HEK293 (cell line): ENCODE data around the gene CLVS2.

Experiments
- CTCF ChIA-PET: fragments of 350-600 bp; formaldehyde crosslinking; extraction: SDS; loops from one replicate; lab custom pipeline; 2021; ENCODE audit warnings: antibody characterized with exemption; lab: Yijun Ruan, JAX
- POLR2A ChIA-PET: fragments of 300-600 bp; formaldehyde crosslinking; extraction: SDS; loops from one replicate; lab custom pipeline; 2020; ENCODE audit warnings: antibody characterized with exemption, inconsistent platforms; lab: Yijun Ruan, JAX
- H3K27ac ChIP-seq: fragments of 200-500 bp; sonication (Bioruptor generic); 2 replicates; pipeline ENCODE4 v1.5.1; 2014; ENCODE audit warnings: low read depth, low read length, control low read depth, inconsistent platforms; ENCODE audit errors: extremely low read depth
- H3K36me3 ChIP-seq, 2 experiments: fragments of 200-500 bp in 1 of 2; sonication (Bioruptor generic) in 1 of 2; 1 replicate in 1 of 2; 2 replicates in 1 of 2; pipeline ENCODE4 v1.5.1; 2014 to 2017; ENCODE audit warnings: inconsistent platforms in 2 of 2, low read length in 2 of 2; ENCODE audit not compliant: control insufficient read depth in 2 of 2, insufficient read depth in 1 of 2
- H3K4me1 ChIP-seq: fragments of 200-500 bp; sonication (Bioruptor generic); 2 replicates; pipeline ENCODE4 v1.5.1; 2014; ENCODE audit warnings: mild to moderate bottlenecking, low read length, inconsistent platforms; ENCODE audit not compliant: control insufficient read depth, insufficient read depth
- H3K4me3 ChIP-seq: 2 replicates; pipeline ENCODE4 v1.5.1; 2011; ENCODE audit warnings: low read depth, mild to moderate bottlenecking, control low read depth, low read length, moderate library complexity
- H3K9me3 ChIP-seq: fragments of 200-500 bp; sonication (Bioruptor generic); 2 replicates; pipeline ENCODE4 v1.5.1; 2014; ENCODE audit warnings: low read depth, low read length, inconsistent platforms; ENCODE audit not compliant: control insufficient read depth, insufficient read depth
- HOXC10 ChIP-seq: sonication (generic); formaldehyde crosslinking; IDR thresholded peaks from 2 replicates; pipeline ENCODE4 v1.8.1; 2023; ENCODE audit warnings: mild to moderate bottlenecking, missing genetic modification reagents
- KLF16 ChIP-seq: fragments of 450-650 bp; formaldehyde crosslinking; IDR thresholded peaks from 2 replicates; pipeline ENCODE4 v1.5.1; 2017; ENCODE audit warnings: missing biosample characterization, missing genetic modification characterization
- OSR2 ChIP-seq: fragments of 450-650 bp; formaldehyde crosslinking; IDR thresholded peaks from 2 replicates; pipeline ENCODE4 v1.5.1; 2016; ENCODE audit warnings: missing biosample characterization, missing genetic modification characterization
- PBX3 ChIP-seq: sonication (generic); formaldehyde crosslinking; IDR thresholded peaks from 2 replicates; pipeline ENCODE4 v1.8.1; 2022; ENCODE audit warnings: mild to moderate bottlenecking, moderate library complexity, missing genetic modification reagents
- PRDM6 ChIP-seq: fragments of 450-650 bp; formaldehyde crosslinking; IDR thresholded peaks from 2 replicates; pipeline ENCODE4 v1.5.1; 2017; ENCODE audit warnings: missing biosample characterization, missing genetic modification characterization
- RBAK ChIP-seq: fragments of 450-650 bp; formaldehyde crosslinking; IDR thresholded peaks from 2 replicates; pipeline ENCODE4 v1.5.1; 2016; ENCODE audit warnings: missing biosample characterization, missing genetic modification characterization
- REPIN1 ChIP-seq: fragments of 450-650 bp; formaldehyde crosslinking; IDR thresholded peaks from 2 replicates; pipeline ENCODE4 v1.5.1; 2017; ENCODE audit warnings: missing biosample characterization, missing genetic modification characterization, low read depth
- SETDB1 ChIP-seq: IDR thresholded peaks from one replicate; pipeline ENCODE4 v1.6.1; 2017; ENCODE audit warnings: mild to moderate bottlenecking, low read length, moderate library complexity, mixed read lengths; ENCODE audit not compliant: insufficient read length
- SP2 ChIP-seq: fragments of 450-650 bp; formaldehyde crosslinking; IDR thresholded peaks from 2 replicates; pipeline ENCODE4 v1.5.1; 2016; ENCODE audit warnings: missing biosample characterization, missing genetic modification characterization
- WT1 ChIP-seq: fragments of 450-650 bp; formaldehyde crosslinking; IDR thresholded peaks from 2 replicates; pipeline ENCODE4 v1.5.1; 2016; ENCODE audit warnings: missing biosample characterization, missing genetic modification characterization
- ZBTB8A ChIP-seq: fragments of 450-650 bp; formaldehyde crosslinking; IDR thresholded peaks from 2 replicates; pipeline ENCODE4 v1.5.1; 2016; ENCODE audit warnings: missing biosample characterization, missing genetic modification characterization
- ZNF155 ChIP-seq: fragments of 450-650 bp; formaldehyde crosslinking; IDR thresholded peaks from 2 replicates; pipeline ENCODE4 v1.5.1; 2016; ENCODE audit warnings: missing biosample characterization, missing genetic modification characterization
- ZNF157 ChIP-seq: fragments of 450-650 bp; formaldehyde crosslinking; IDR thresholded peaks from 2 replicates; pipeline ENCODE4 v1.5.1; 2016; ENCODE audit warnings: missing biosample characterization, missing genetic modification characterization
- ZNF184 ChIP-seq: fragments of 450-650 bp; IDR thresholded peaks from 2 replicates; pipeline ENCODE4 v1.5.1; 2018; ENCODE audit warnings: missing biosample characterization, mild to moderate bottlenecking, missing genetic modification characterization
- ZNF248 ChIP-seq: fragments of 450-650 bp; formaldehyde crosslinking; IDR thresholded peaks from 2 replicates; pipeline ENCODE4 v1.5.1; 2017; ENCODE audit warnings: missing biosample characterization, missing genetic modification characterization
- ZNF311 ChIP-seq: fragments of 450-650 bp; formaldehyde crosslinking; IDR thresholded peaks from 2 replicates; pipeline ENCODE4 v1.5.1; 2017; ENCODE audit warnings: missing biosample characterization, missing genetic modification characterization, borderline replicate concordance
- ZNF354C ChIP-seq: fragments of 450-650 bp; formaldehyde crosslinking; IDR thresholded peaks from 2 replicates; pipeline ENCODE4 v1.5.1; 2016; ENCODE audit warnings: missing biosample characterization, missing genetic modification characterization, low read depth, borderline replicate concordance
- ZNF48 ChIP-seq: fragments of 450-650 bp; formaldehyde crosslinking; IDR thresholded peaks from 2 replicates; pipeline ENCODE4 v1.5.1; 2016; ENCODE audit warnings: missing biosample characterization, missing genetic modification characterization
- ZNF518A ChIP-seq: fragments of 450-650 bp; formaldehyde crosslinking; conservative IDR thresholded peaks from 2 replicates; pipeline ENCODE4 v1.5.1; 2016; ENCODE audit warnings: low read depth, missing biosample characterization, missing genetic modification characterization
- ZNF558 ChIP-seq: fragments of 450-650 bp; formaldehyde crosslinking; IDR thresholded peaks from 2 replicates; pipeline ENCODE4 v1.5.1; 2016; ENCODE audit warnings: missing biosample characterization, missing genetic modification characterization
- ZNF600 ChIP-seq: fragments of 450-650 bp; formaldehyde crosslinking; IDR thresholded peaks from 2 replicates; pipeline ENCODE4 v1.5.1; 2016; ENCODE audit warnings: missing biosample characterization, missing genetic modification characterization
- ZNF610 ChIP-seq: fragments of 450-650 bp; formaldehyde crosslinking; IDR thresholded peaks from 2 replicates; pipeline ENCODE4 v1.5.1; 2016; ENCODE audit warnings: missing biosample characterization, missing genetic modification characterization, borderline replicate concordance
- ZNF621 ChIP-seq: fragments of 450-650 bp; formaldehyde crosslinking; IDR thresholded peaks from 2 replicates; pipeline ENCODE4 v1.5.1; 2017; ENCODE audit warnings: missing biosample characterization, missing genetic modification characterization
- ZNF624 ChIP-seq: fragments of 450-650 bp; formaldehyde crosslinking; IDR thresholded peaks from 2 replicates; pipeline ENCODE4 v1.5.1; 2017; ENCODE audit warnings: missing biosample characterization, missing genetic modification characterization
- ZNF654 ChIP-seq: fragments of 450-650 bp; formaldehyde crosslinking; IDR thresholded peaks from 2 replicates; pipeline ENCODE4 v1.5.1; 2016; ENCODE audit warnings: low read depth, missing biosample characterization, missing genetic modification characterization
- ZNF660 ChIP-seq: fragments of 450-650 bp; IDR thresholded peaks from 2 replicates; pipeline ENCODE4 v1.5.1; 2018; ENCODE audit warnings: missing biosample characterization, mild to moderate bottlenecking, missing genetic modification characterization
- ZNF677 ChIP-seq: fragments of 450-650 bp; IDR thresholded peaks from 2 replicates; pipeline ENCODE4 v1.5.0; 2018; ENCODE audit warnings: missing biosample characterization, mild to moderate bottlenecking, missing genetic modification characterization, moderate library complexity
- ZNF843 ChIP-seq: fragments of 450-650 bp; formaldehyde crosslinking; IDR thresholded peaks from 2 replicates; pipeline ENCODE4 v1.5.1; 2016; ENCODE audit warnings: missing biosample characterization, missing genetic modification characterization
- ZSCAN30 ChIP-seq: fragments of 450-650 bp; IDR thresholded peaks from 2 replicates; pipeline ENCODE4 v1.5.1; 2018; ENCODE audit warnings: missing biosample characterization, mild to moderate bottlenecking, missing genetic modification characterization, moderate library complexity
- ZXDB ChIP-seq: fragments of 450-650 bp; formaldehyde crosslinking; IDR thresholded peaks from 2 replicates; pipeline ENCODE4 v1.5.1; 2016; ENCODE audit warnings: missing biosample characterization, missing genetic modification characterization

The CLVS2 gene

GRCh38 chr6:123091896-123092271 is 95.8 kb downstream of the CLVS2 start (continued):
- TF ChIP-seq KLF16 (no peak), SETDB1 (no peak), ZNF184 (tag by site-specific recombination) (no peak), ZNF624 (tag by site-specific recombination) (no peak), ZNF157 (tag by site-specific recombination) (no peak)

GRCh38 chr6:123094795-123095194 is 98.8 kb downstream of the CLVS2 start:
- ChIA-PET POLR2A (interaction anchor here (0.7 kb wide), 1 partner anchor 793 kb away, joined by 3 read pairs; no protein-coding TSS in a partner anchor), CTCF (interaction anchor here (1.8 kb wide), 1 partner anchor 223 kb away, joined by 3 read pairs; no protein-coding TSS in a partner anchor)
- Histone ChIP-seq H3K4me3 (no peak overlapping the region), H3K4me1 (peaks cover 6% of the 10 kb centered on the region; the same call in 1 of the 2 replicates), H3K9me3 (no peaks in the 10 kb centered on the region), H3K36me3 (no peaks in the 10 kb centered on the region), H3K27ac (no peak overlapping the region)
- TF ChIP-seq ZXDB (tag by site-specific recombination) (no peak), ZNF621 (tag by site-specific recombination) (no peak), PRDM6 (tag by site-specific recombination) (0 out of 2 replicates have a peak, but pooled peaks have one; percentile 18), ZNF558 (tag by site-specific recombination) (no peak), ZNF610 (tag by site-specific recombination) (no peak), ZNF660 (tag by site-specific recombination) (no peak), RBAK (no peak), ZNF600 (no peak), REPIN1 (tag by site-specific recombination) (no peak), WT1 (tag by site-specific recombination) (peak; percentile 76), ZNF843 (0 out of 2 replicates have a peak, but pooled peaks have one; percentile 47), ZNF155 (tag by site-specific recombination) (no peak), ZNF354C (no peak), SETDB1 (no peak), OSR2 (tag by site-specific recombination) (0 out of 2 replicates have a peak, but pooled peaks have one; percentile 15), HOXC10 (CRISPR knock-in tag) (no peak), SP2 (tag by site-specific recombination) (no peak), ZNF624 (tag by site-specific recombination) (no peak), ZNF677 (tag by site-specific recombination) (no peak), ZBTB8A (tag by site-specific recombination) (no peak), ZNF48 (tag by site-specific recombination) (no peak), ZNF654 (tag by site-specific recombination) (no peak), PBX3 (CRISPR knock-in tag) (no peak), ZNF311 (tag by site-specific recombination) (no peak), ZNF518A (no peak), ZNF248 (tag by site-specific recombination) (no peak), ZNF184 (tag by site-specific recombination) (0 out of 2 replicates have a peak, but pooled peaks have one; percentile 9), ZSCAN30 (tag by site-specific recombination) (no peak)
